ENCODE data around the gene LRFN2. TPM values are rescaled to one million over a fixed set of nuclear protein-coding genes. Genes with fewer than 3 reads are reported as not detected.
A peak's percentile ranks its signal among the peaks of the same experiment; 100 is the strongest.

LRFN2 gene
- total and polyA plus RNA-seq, 2 of the 8 experiments (the other 6 are each of a cell fraction or from before 2014, with no cell fraction given): 2.3 TPM

- TF ChIP-seq TBP (IDR thresholded peaks at IDR 0.05; ENCODE audit: low read depth, low read length): no peak
- TF ChIP-seq BACH1 (IDR thresholded peaks at IDR 0.05; ENCODE audit: low read length): no peak
- TF ChIP-seq NANOG (IDR thresholded peaks at IDR 0.05; ENCODE audit: insufficient read depth, low read depth, low read length, poor library complexity, severe bottlenecking): no peak
- TF ChIP-seq JUN (IDR thresholded peaks at IDR 0.05; ENCODE audit: low read depth, low read length): no peak
- no peak for TF ChIP-seq CBX5 (IDR thresholded peaks at IDR 0.05; ENCODE audit: low read depth, low read length)
- TF ChIP-seq RAD21 (IDR thresholded peaks at IDR 0.05 in 1 of 2, conservative IDR thresholded peaks at IDR 0.05 in 1 of 2; ENCODE audit: low read depth in 2 of 2, low read length in 2 of 2): peak; percentile 21 to 42; a peak in 2 of 4 replicates
- TF ChIP-seq RBBP5 (IDR thresholded peaks at IDR 0.05; ENCODE audit: borderline replicate concordance, low read depth, low read length): no peak
- TF ChIP-seq SP1 (IDR thresholded peaks at IDR 0.05; ENCODE audit: low read depth, low read length): no peak
- no peak for TF ChIP-seq KDM1A (IDR thresholded peaks at IDR 0.05; ENCODE audit: borderline replicate concordance, low read length)
- TF ChIP-seq TCF12 (IDR thresholded peaks at IDR 0.05; ENCODE audit: low read depth, low read length): no peak
- TF ChIP-seq, protein P1, sequence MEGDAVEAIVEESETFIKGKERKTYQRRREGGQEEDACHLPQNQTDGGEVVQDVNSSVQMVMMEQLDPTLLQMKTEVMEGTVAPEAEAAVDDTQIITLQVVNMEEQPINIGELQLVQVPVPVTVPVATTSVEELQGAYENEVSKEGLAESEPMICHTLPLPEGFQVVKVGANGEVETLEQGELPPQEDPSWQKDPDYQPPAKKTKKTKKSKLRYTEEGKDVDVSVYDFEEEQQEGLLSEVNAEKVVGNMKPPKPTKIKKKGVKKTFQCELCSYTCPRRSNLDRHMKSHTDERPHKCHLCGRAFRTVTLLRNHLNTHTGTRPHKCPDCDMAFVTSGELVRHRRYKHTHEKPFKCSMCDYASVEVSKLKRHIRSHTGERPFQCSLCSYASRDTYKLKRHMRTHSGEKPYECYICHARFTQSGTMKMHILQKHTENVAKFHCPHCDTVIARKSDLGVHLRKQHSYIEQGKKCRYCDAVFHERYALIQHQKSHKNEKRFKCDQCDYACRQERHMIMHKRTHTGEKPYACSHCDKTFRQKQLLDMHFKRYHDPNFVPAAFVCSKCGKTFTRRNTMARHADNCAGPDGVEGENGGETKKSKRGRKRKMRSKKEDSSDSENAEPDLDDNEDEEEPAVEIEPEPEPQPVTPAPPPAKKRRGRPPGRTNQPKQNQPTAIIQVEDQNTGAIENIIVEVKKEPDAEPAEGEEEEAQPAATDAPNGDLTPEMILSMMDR (IDR thresholded peaks at IDR 0.05; ENCODE audit: control extremely low read depth in 1 of 3, insufficient read depth in 1 of 3, low read depth in 1 of 3, low read length in 3 of 3): peak in 2 of 3 experiments; percentile 23 to 28; a peak in 3 of 4 replicates
- no peak for TF ChIP-seq FOSL1 (IDR thresholded peaks at IDR 0.05; ENCODE audit: insufficient read depth, low read depth, low read length)
- peak; percentile 80 for TF ChIP-seq SIX5 (IDR thresholded peaks at IDR 0.05; ENCODE audit: low read depth, low read length)
- no peak for TF ChIP-seq CREB1 (IDR thresholded peaks at IDR 0.05)
- TF ChIP-seq SIRT6 (IDR thresholded peaks at IDR 0.05; ENCODE audit: low read length): no peak
- no peak for TF ChIP-seq CTBP2 (IDR thresholded peaks at IDR 0.05; ENCODE audit: borderline replicate concordance, insufficient read depth, insufficient read length, low read length)
- no peak for TF ChIP-seq BRCA1 (IDR thresholded peaks at IDR 0.05; ENCODE audit: low read depth, low read length)
- TF ChIP-seq, protein P2, sequence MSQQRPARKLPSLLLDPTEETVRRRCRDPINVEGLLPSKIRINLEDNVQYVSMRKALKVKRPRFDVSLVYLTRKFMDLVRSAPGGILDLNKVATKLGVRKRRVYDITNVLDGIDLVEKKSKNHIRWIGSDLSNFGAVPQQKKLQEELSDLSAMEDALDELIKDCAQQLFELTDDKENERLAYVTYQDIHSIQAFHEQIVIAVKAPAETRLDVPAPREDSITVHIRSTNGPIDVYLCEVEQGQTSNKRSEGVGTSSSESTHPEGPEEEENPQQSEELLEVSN (IDR thresholded peaks at IDR 0.05): no peak
- TF ChIP-seq EP300 (IDR thresholded peaks at IDR 0.05; ENCODE audit: borderline replicate concordance in 1 of 2, low read depth in 2 of 2, low read length in 2 of 2): no peak
- no peak for TF ChIP-seq SP4 (IDR thresholded peaks at IDR 0.05; ENCODE audit: low read length)
- TF ChIP-seq CHD1 (IDR thresholded peaks at IDR 0.05; ENCODE audit: low read depth, low read length): no peak
- TF ChIP-seq EGR1 (IDR thresholded peaks at IDR 0.05; ENCODE audit: borderline replicate concordance, low read depth, low read length): no peak
Observed at GRCh38 chr6:40398810-40399477, 188.2 kb downstream of the LRFN2 start (continued).

Measured in H1 (cell line).